GM12873 (cell line): ENCODE data around the gene FAM8A1.

Experiments
- TF ChIP-seq, protein P1 (sequence below): IDR thresholded peaks from 2 replicates; pipeline ENCODE4 v1.5.1; 2012; ENCODE audit warnings: low read depth, mild to moderate bottlenecking, moderate library complexity, low read length, control low read depth; ENCODE audit not compliant: insufficient read depth; ENCODE audit errors: missing control alignments

FAM8A1 gene

DNA sequence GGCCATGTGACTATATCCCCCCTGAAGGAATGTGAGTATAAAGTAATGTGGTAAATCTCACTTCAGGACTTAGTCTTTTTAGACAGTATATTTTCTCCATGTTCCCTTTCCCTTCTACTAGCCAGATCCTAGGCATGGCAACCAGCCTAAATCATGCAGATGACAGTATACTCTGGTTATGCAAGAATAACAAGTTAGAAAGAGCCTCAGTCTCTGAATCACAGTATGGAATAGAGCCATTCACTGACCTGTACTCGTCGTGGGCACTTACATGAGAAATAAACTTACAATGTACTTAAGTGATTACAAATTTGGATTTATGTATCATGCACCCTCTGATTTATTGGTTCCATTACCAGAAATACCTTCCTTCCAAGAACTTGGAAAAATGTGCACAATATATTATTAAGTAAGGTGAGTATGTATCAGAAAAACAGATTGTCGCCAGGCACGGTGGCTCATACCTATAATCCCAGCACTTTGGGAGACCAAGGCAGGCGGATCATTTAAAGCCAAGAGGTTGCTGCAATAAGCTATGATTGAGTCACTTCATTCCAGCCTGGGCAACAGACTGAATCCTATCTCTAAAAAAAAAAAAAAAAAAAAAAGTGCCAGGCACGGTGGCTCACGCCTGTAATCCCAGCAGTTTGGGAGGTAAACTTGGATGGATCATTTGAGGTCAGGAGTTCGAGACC, 25.1 kb upstream of the FAM8A1 start:
- TF ChIP-seq, protein P1, sequence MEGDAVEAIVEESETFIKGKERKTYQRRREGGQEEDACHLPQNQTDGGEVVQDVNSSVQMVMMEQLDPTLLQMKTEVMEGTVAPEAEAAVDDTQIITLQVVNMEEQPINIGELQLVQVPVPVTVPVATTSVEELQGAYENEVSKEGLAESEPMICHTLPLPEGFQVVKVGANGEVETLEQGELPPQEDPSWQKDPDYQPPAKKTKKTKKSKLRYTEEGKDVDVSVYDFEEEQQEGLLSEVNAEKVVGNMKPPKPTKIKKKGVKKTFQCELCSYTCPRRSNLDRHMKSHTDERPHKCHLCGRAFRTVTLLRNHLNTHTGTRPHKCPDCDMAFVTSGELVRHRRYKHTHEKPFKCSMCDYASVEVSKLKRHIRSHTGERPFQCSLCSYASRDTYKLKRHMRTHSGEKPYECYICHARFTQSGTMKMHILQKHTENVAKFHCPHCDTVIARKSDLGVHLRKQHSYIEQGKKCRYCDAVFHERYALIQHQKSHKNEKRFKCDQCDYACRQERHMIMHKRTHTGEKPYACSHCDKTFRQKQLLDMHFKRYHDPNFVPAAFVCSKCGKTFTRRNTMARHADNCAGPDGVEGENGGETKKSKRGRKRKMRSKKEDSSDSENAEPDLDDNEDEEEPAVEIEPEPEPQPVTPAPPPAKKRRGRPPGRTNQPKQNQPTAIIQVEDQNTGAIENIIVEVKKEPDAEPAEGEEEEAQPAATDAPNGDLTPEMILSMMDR: no peak

DNA sequence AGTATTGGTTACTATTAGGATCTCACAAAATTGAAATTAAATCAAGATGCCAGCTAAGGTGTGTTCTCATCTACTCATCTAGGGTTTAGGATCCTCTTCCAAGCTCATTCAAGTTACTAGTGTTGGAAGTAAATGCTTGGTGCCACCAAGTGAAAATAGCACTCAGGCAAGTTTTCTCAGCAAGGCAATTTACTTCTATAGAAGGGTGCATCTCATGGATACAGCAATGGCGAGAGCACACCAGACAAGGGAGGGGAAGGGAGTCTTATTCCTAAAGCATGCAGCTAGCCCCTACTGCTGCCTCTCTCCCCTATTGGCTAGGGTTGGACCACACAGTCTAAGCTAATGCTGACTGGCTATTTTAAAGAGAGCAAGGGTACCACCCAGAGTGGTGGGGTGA, 23.0 kb upstream of the FAM8A1 start:
- TF ChIP-seq, protein P1: no peak

DNA sequence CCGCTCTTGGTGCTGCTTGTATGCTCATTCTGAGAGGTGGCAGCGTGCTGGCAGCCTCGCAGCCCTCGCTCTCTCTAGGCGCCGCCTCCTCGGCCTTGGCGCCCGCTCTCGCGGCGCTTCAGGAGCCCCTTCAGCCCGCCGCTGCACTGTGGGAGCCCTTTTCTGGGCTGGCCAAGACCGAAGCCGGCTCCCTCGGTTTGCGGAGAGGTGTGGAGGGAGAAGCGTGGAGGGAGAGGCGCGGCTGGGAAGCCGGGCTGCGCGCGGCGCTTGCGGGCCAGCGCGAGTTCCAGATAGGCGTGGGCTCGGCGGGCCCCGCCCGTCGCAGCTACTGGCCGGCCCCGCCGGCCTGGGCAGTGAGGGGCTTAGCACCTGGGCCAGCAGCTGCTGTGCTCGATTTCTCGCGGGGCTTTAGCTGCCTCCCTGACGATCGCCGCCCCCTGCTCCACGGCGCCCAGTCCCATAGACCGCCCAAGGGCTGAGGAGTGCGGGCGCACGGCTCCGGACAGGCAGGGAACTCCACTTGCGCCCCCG, 19.5 kb upstream of the FAM8A1 start:
- TF ChIP-seq, protein P1: no peak

- TF ChIP-seq, protein P1: no peak
Measured at GRCh38 chr6:17583811-17584210, 16.3 kb upstream of the FAM8A1 start.

DNA sequence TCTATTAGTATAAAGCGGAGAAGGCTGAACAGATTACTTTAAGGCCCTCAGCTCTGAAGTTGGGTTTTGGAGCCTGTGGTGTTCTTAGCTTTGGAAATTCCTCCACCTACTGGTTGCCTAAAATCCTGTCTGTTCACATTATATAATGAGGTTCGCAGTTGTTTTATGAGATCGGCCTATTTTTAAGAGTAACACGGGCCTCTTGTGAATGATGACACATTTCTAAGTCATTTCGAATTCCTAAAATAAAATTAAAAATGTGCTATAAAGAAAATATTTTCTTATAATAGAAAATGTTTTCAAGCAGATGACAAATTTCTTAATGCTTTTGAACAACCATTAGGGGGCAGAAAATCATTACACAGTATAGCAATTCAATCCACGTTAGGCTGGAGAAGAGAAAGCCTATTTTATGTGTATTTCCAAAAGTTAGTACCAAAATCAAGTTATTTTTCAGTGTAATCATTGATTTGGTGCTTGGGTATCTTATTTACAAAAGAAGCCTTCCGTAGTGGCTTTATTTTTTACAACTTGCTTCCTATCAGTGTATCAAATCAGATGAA, 15.8 kb upstream of the FAM8A1 start:
- TF ChIP-seq, protein P1: peak; percentile 43

- TF ChIP-seq, protein P1: peak; percentile 39
Measured at GRCh38 chr6:17585766-17586490, 14.2 kb upstream of the FAM8A1 start.

DNA sequence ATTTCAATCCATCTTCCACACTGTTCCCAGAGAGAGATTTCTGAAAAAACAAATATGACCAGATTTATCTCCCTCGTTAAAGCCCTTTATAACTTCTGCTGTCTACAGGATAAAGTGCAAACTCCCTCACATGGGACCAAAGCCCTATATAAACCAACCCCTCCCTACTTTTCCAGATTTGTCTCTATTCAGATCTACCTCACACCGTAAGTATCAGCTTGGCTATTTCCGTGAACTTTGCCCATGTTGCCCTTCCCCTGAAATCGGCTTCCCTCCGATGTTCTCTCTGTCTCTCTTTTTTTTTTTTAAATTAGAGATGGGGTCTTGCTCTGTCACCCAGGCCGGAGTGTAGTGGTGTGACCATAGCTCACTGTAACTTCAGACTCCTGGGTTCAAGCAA, 12.1 kb upstream of the FAM8A1 start:
- TF ChIP-seq, protein P1: no peak
